GM12875 (cell line): ENCODE measurements around the gene LAYN.

Experiments
- H3K4me3 ChIP-seq: one replicate; pipeline ENCODE4 v1.5.1; 2011; ENCODE audit warnings: low read depth, low read length, control low read depth
- CTCF ChIP-seq: IDR thresholded peaks from 2 replicates; pipeline ENCODE4 v1.5.1; 2011; ENCODE audit warnings: low read depth, mild to moderate bottlenecking, control low read depth, inconsistent platforms, low read length, moderate library complexity, borderline replicate concordance; ENCODE audit not compliant: insufficient read depth

Gene LAYN

GRCh38 chr11:111566324-111566723 is 25.8 kb downstream of the LAYN start:
- no peak overlapping the region for H3K4me3 ChIP-seq
- no peak for TF ChIP-seq CTCF

- no peak for TF ChIP-seq CTCF
- H3K4me3 ChIP-seq = no peak overlapping the region
These were observed 29.0 kb downstream of the LAYN start for GRCh38 chr11:111569476-111569875.

- TF ChIP-seq CTCF = no peak
- H3K4me3 ChIP-seq = no peak overlapping the region
These were observed 30.3 kb downstream of the LAYN start for GRCh38 chr11:111570796-111571195.

GRCh38 chr11:111571829-111572501 is 31.4 kb downstream of the LAYN start:
- no peak overlapping the region for H3K4me3 ChIP-seq
- TF ChIP-seq CTCF = no peak

GRCh38 chr11:111572581-111572980 is 32.1 kb downstream of the LAYN start:
- TF ChIP-seq CTCF = no peak
- H3K4me3 ChIP-seq = no peak overlapping the region

DNA sequence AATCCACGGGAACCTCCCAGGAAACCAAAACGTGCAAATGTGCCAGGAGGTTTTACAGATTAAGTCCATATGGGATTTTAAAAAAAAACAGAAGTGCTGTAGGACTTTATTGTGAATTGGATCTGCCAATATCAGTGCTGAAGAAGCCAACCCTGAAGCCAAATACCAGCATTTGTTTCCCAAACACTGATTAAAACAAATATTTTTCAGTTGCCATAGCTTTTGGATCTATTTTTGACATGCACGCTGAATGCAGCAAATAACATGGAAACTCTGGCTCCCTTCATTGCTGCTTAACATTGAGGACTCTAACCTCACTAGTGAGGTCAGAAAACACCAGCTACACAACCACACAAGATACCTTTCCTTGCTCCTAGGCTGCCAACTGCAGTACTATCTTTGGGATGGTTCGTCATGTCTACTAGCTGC is 33.3 kb downstream of the LAYN start:
- no peak for TF ChIP-seq CTCF
- no peak overlapping the region for H3K4me3 ChIP-seq
